ENCODE results near the gene KCNK6. TPM values are rescaled to one million over a fixed set of nuclear protein-coding genes. Genes with fewer than 3 reads are reported as not detected.

The KCNK6 gene
- total RNA-seq, 1 experiment from 2014 or later = 5.3 TPM

DNA sequence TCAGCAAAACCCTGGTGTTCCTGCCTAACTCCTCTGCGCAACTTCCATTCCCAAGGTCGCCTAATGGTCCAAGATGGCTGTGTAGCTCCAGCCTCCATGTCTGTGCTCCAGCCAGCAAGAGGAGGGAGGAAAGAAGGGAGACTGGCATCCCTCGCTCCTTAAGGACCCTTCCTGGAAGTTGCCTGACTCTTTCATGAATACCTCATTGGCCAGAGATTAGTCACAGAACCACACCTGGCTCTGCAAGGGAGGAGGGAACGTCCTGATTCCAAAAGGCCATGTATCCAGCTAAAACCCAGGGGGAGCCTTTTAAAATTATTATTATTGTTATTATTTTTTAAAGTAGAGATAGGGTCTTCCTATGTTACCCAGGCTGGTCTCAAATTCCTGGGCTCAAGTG lies 4.8 kb downstream of the KCNK6 start:
- peaks cover 5% of the 10 kb centered on the region for H3K36me3 Mint-ChIP-seq (ENCODE audit: insufficient read depth, unreplicated experiment)

DNA sequence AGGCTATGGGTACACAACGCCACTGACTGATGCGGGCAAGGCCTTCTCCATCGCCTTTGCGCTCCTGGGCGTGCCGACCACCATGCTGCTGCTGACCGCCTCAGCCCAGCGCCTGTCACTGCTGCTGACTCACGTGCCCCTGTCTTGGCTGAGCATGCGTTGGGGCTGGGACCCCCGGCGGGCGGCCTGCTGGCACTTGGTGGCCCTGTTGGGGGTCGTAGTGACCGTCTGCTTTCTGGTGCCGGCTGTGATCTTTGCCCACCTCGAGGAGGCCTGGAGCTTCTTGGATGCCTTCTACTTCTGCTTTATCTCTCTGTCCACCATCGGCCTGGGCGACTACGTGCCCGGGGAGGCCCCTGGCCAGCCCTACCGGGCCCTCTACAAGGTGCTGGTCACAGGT lies 6.9 kb downstream of the KCNK6 start:
- BruUV-seq (replicated peaks) = no TSS peak
- intact Hi-C loops (cut with micrococcal nuclease) = no loop called here
- TF ChIP-seq, protein P1, sequence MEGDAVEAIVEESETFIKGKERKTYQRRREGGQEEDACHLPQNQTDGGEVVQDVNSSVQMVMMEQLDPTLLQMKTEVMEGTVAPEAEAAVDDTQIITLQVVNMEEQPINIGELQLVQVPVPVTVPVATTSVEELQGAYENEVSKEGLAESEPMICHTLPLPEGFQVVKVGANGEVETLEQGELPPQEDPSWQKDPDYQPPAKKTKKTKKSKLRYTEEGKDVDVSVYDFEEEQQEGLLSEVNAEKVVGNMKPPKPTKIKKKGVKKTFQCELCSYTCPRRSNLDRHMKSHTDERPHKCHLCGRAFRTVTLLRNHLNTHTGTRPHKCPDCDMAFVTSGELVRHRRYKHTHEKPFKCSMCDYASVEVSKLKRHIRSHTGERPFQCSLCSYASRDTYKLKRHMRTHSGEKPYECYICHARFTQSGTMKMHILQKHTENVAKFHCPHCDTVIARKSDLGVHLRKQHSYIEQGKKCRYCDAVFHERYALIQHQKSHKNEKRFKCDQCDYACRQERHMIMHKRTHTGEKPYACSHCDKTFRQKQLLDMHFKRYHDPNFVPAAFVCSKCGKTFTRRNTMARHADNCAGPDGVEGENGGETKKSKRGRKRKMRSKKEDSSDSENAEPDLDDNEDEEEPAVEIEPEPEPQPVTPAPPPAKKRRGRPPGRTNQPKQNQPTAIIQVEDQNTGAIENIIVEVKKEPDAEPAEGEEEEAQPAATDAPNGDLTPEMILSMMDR (IDR thresholded peaks at IDR 0.05; ENCODE audit: unreplicated experiment) = no peak
- DNase-seq (ENCODE audit: unreplicated experiment) = no peak
- peaks cover 8% of the 10 kb centered on the region for H3K4me1 Mint-ChIP-seq (ENCODE audit: insufficient read depth, unreplicated experiment)
- no peaks in the 10 kb centered on the region for H3K27me3 Mint-ChIP-seq (ENCODE audit: insufficient read depth, unreplicated experiment)
- no peak overlapping the region for H3K27ac Mint-ChIP-seq (ENCODE audit: low read depth, unreplicated experiment)
- ChIA-PET CTCF (interaction anchor here (0.7 to 1.9 kb wide), 4 partner anchors 79 to 591 kb away, joined by 3 to 7 read pairs (median 3); no protein-coding TSS in a partner anchor), POLR2A (no interaction called here)
- H3K9me3 Mint-ChIP-seq (ENCODE audit: unreplicated experiment) = no peaks in the 10 kb centered on the region
- no peaks in the 10 kb centered on the region for H3K36me3 Mint-ChIP-seq (ENCODE audit: insufficient read depth, unreplicated experiment)
- H3K4me3 Mint-ChIP-seq (ENCODE audit: unreplicated experiment) = no peak overlapping the region

More for the DNA sequence above, 4.8 kb downstream of the KCNK6 start:
- intact Hi-C loops (cut with micrococcal nuclease) = no loop called here
- CTCF ChIA-PET = interaction anchor here (0.6 to 0.7 kb wide), 2 partner anchors 85 to 604 kb away, joined by 3 to 7 read pairs; no protein-coding TSS in a partner anchor
- TF ChIP-seq, protein P1 (IDR thresholded peaks at IDR 0.05; ENCODE audit: unreplicated experiment) = no peak
- no TSS peak for BruUV-seq (replicated peaks)
- no peaks in the 10 kb centered on the region for H3K9me3 Mint-ChIP-seq (ENCODE audit: unreplicated experiment)
- H3K27ac Mint-ChIP-seq (ENCODE audit: low read depth, unreplicated experiment) = no peak overlapping the region
- no peak for DNase-seq (ENCODE audit: unreplicated experiment)
- H3K4me1 Mint-ChIP-seq (ENCODE audit: insufficient read depth, unreplicated experiment) = peaks cover 18% of the 10 kb centered on the region
- POLR2A ChIA-PET = no interaction called here
- no peak overlapping the region for H3K4me3 Mint-ChIP-seq (ENCODE audit: unreplicated experiment)
- H3K27me3 Mint-ChIP-seq (ENCODE audit: insufficient read depth, unreplicated experiment) = no peaks in the 10 kb centered on the region

DNA sequence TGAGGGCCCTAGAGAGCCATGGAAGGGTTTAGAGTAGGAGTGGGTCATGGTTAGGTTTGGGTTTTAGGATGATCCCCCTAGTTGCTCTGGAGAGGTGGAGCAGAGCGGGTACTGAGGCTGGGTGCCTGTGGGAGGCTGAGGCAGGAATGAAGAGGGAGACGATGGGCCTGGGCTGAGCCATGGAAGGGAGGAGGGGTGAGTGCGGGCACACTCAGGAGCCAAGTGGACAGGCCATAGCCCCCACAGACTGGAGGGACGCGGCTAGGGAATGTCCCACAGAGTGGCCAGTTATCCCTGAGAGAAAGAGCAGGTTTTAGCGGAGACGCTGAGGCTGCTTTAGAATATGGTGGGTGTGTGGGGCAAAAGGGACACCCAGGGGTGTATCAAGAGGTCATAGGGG lies 10.0 kb downstream of the KCNK6 start:
- no TSS peak for BruUV-seq (replicated peaks)
- TF ChIP-seq, protein P1 (IDR thresholded peaks at IDR 0.05; ENCODE audit: unreplicated experiment) = no peak
- Mint-ChIP-seq H3K4me1 (ENCODE audit: insufficient read depth, unreplicated experiment) (no peaks in the 10 kb centered on the region), H3K36me3 (ENCODE audit: insufficient read depth, unreplicated experiment) (no peaks in the 10 kb centered on the region), H3K27me3 (ENCODE audit: insufficient read depth, unreplicated experiment) (no peaks in the 10 kb centered on the region), H3K27ac (ENCODE audit: low read depth, unreplicated experiment) (no peak overlapping the region), H3K9me3 (ENCODE audit: unreplicated experiment) (no peaks in the 10 kb centered on the region), H3K4me3 (ENCODE audit: unreplicated experiment) (no peak overlapping the region)
- intact Hi-C loops (cut with micrococcal nuclease) = no loop called here
- no peak for DNase-seq (ENCODE audit: unreplicated experiment)
- ChIA-PET POLR2A (no interaction called here), CTCF (interaction anchor here (4.5 to 6.7 kb wide), 2 partner anchors 85 to 95 kb away, joined by 20 to 102 read pairs; no protein-coding TSS in a partner anchor)

DNA sequence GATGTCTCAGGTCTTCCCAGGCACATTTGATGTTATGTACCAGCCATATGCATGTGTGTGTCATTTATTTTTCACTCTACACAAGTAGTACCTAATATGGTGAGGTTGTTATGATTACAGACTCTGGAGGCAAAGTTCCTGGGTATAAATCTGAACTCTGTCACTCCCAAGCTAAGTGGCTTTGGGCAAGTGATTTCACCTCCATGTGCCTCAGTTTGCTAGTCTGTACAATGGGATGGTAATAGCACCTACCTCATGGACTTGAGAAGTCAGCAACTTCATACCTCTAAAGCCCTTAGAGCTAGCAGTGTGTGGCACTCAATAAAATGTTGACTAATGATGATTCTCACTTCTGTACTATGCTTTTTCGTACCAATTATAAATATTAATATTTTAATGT lies 12.1 kb downstream of the KCNK6 start:
- Mint-ChIP-seq H3K36me3 (ENCODE audit: insufficient read depth, unreplicated experiment) (peaks cover 3% of the 10 kb centered on the region), H3K27me3 (ENCODE audit: insufficient read depth, unreplicated experiment) (no peaks in the 10 kb centered on the region), H3K9me3 (ENCODE audit: unreplicated experiment) (no peaks in the 10 kb centered on the region), H3K27ac (ENCODE audit: low read depth, unreplicated experiment) (no peak overlapping the region), H3K4me3 (ENCODE audit: unreplicated experiment) (no peak overlapping the region), H3K4me1 (ENCODE audit: insufficient read depth, unreplicated experiment) (peaks cover 3% of the 10 kb centered on the region)
- CTCF ChIA-PET = interaction anchor here (0.5 to 6.7 kb wide), 8 partner anchors 8 to 430 kb away, joined by 3 to 102 read pairs (median 4); partner anchors contain the start of gene C19orf33
- POLR2A ChIA-PET = interaction anchor here (0.7 kb wide), 1 partner anchor 42 kb away, joined by 3 read pairs; the partner anchor contains the start of gene PSMD8
- no peak for DNase-seq (ENCODE audit: unreplicated experiment)
- TF ChIP-seq, protein P1 (IDR thresholded peaks at IDR 0.05; ENCODE audit: unreplicated experiment) = no peak
- intact Hi-C loops (cut with micrococcal nuclease) = no loop called here
- no TSS peak for BruUV-seq (replicated peaks)

Data from MCF 10A (cell line).